Thyroid gland (tissue), 4 donors: ENCODE data around the gene PTBP2.

Experiments
- POLR2A ChIP-seq, 2 donors: fragments of 450-650 bp; IDR thresholded peaks; one replicate each; pipeline ENCODE4 v1.6.1; 2017; ENCODE audit warnings: antibody characterized with exemption in 2 of 2, mild to moderate bottlenecking in 2 of 2, moderate library complexity in 1 of 2
- TF ChIP-seq, protein P1 (sequence below), 6 experiments: fragments of 200-600 bp in 3 of 6; fragments of 450-650 bp in 3 of 6; sonication (generic) in 3 of 6; IDR thresholded peaks; one replicate each; pipeline ENCODE4 v1.5.1; 2016 to 2019; ENCODE audit warnings: antibody characterized with exemption in 6 of 6, mild to moderate bottlenecking in 2 of 6, inconsistent platforms in 1 of 6, moderate library complexity in 1 of 6

DNA sequence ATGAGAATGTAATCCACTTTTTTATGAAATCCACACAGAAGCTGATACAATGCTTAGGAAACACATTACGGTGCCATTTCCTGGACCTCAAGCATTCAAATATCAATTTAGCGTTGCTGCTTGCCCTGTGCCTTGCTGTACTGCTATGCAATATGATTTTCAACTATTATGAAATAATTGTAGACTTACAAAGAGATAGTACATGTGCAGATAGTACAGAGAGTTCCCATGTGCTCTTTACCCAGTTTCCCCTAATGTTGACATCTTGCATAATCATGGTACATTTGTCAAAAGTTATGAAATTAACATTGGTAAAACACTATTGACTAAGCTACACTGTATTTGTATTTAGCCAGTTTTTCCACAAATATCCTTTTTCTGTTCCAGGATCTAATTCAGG lies 37.7 kb upstream of the PTBP2 start:
- TF ChIP-seq, protein P1, sequence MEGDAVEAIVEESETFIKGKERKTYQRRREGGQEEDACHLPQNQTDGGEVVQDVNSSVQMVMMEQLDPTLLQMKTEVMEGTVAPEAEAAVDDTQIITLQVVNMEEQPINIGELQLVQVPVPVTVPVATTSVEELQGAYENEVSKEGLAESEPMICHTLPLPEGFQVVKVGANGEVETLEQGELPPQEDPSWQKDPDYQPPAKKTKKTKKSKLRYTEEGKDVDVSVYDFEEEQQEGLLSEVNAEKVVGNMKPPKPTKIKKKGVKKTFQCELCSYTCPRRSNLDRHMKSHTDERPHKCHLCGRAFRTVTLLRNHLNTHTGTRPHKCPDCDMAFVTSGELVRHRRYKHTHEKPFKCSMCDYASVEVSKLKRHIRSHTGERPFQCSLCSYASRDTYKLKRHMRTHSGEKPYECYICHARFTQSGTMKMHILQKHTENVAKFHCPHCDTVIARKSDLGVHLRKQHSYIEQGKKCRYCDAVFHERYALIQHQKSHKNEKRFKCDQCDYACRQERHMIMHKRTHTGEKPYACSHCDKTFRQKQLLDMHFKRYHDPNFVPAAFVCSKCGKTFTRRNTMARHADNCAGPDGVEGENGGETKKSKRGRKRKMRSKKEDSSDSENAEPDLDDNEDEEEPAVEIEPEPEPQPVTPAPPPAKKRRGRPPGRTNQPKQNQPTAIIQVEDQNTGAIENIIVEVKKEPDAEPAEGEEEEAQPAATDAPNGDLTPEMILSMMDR (IDR thresholded peaks at IDR 0.05): no peak
- TF ChIP-seq POLR2A (IDR thresholded peaks at IDR 0.05): no peak
